Immature natural killer cell (primary cell): ENCODE results near the gene GDF15. TPM values are rescaled to one million over a fixed set of nuclear protein-coding genes. Genes with fewer than 3 reads are reported as not detected.
A peak's percentile ranks its signal among the peaks of the same experiment; 100 is the strongest.

Experiments used
- DNase-seq, 3 donors: peaks; one replicate each; pipeline ENCODE4 v3.0.0; 2022; ENCODE audit warnings: mixed read lengths in 1 of 3
- H3K27ac Mint-ChIP-seq, 6 donors: one replicate each; pipeline ENCODE4 v1.8.0; 2020; ENCODE audit warnings: mixed read lengths in 6 of 6, mild to moderate bottlenecking in 5 of 6, inconsistent platforms in 4 of 6, moderate library complexity in 3 of 6
- H3K27me3 Mint-ChIP-seq, 3 donors: one replicate each; pipeline ENCODE4 v1.8.0; 2020 to 2021; ENCODE audit warnings: low read depth in 3 of 3, mild to moderate bottlenecking in 3 of 3, mixed read lengths in 3 of 3, moderate library complexity in 3 of 3, inconsistent platforms in 1 of 3
- H3K36me3 Mint-ChIP-seq, 3 donors: one replicate each; pipeline ENCODE4 v1.8.0; 2020; ENCODE audit warnings: mixed read lengths in 3 of 3, inconsistent platforms in 2 of 3, mild to moderate bottlenecking in 2 of 3
- H3K4me1 Mint-ChIP-seq, 2 donors: one replicate each; pipeline ENCODE4 v1.8.0; 2020; ENCODE audit warnings: inconsistent platforms in 2 of 2, mild to moderate bottlenecking in 2 of 2, mixed read lengths in 2 of 2, moderate library complexity in 1 of 2
- H3K4me3 Mint-ChIP-seq, 5 donors: one replicate each; pipeline ENCODE4 v1.8.0; 2020; ENCODE audit warnings: mild to moderate bottlenecking in 5 of 5, mixed read lengths in 5 of 5, inconsistent platforms in 3 of 5, moderate library complexity in 3 of 5
- H3K9me3 Mint-ChIP-seq, 6 donors: one replicate each; pipeline ENCODE4 v1.8.0; 2020; ENCODE audit warnings: mild to moderate bottlenecking in 6 of 6, mixed read lengths in 6 of 6, inconsistent platforms in 4 of 6, moderate library complexity in 3 of 6
- polyA plus RNA-seq, 3 donors: library from polyadenylated mRNA; unstranded; fragments of 300-500 nt; fragmentation: Illumina TruSeq; gene quantifications; one replicate each; pipeline ENCODE4 v1.2.3, GENCODE V29; 2021

The GDF15 gene
- polyA plus RNA-seq, 3 donors from 2014 or later: not detected

DNA sequence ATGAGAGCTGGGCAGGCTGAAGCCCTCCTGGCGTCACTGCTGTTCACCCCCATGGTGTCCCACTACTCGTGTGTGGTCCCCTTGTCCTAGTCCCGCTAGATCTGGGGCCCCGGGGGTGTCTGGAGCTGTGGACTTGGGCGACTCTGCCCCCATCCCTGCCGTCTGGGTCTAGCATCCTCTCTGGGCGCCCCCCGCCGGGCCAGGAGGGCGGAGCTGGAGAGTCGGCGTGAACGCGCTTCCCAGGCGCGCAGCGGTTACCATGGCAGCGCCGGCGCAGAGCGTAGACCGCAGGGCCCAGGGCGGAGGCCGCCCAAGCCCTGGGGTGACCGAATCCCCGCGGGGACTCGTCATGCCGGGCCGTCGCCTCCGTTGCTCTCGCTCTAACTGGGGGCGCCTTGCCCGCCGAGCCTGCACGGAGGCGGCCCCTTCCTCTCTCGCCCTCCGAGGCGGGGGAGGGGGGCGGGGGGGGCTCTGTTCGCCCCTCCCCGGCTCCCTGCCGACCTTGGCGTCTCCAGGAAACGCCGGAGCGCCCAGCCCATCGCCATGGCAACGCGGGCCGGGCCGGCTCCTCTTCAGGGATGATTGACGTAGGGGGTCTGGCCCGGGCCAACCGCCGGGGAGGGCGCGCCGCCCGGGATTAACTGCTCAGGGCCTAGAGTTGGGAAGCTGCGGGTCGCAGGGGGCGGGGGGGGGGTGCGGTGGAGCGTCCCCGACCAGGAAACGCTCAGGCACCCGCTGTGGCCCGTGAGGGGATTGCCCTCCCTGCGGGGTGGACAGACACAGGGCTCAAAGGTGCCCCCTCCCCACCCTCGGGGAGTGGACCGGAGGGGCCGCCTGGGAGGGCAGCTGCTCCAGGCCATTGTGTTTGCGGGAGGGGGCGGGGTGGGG, 43.1 kb downstream of the GDF15 start:
- Mint-ChIP-seq H3K4me1 (peaks cover 23 to 34% of the 10 kb centered on the region in 2 donors), H3K4me3 (peak overlapping the region; percentile 35 to 72 (median 54)), H3K9me3 (no peaks in the 10 kb centered on the region), H3K36me3 (no peaks in the 10 kb centered on the region), H3K27ac (peak overlapping the region; percentile 74 to 96 (median 86)), H3K27me3 (peaks cover 4 to 13% (median 4%) of the 10 kb centered on the region in 3 donors)
- peak; percentile 96 for DNase-seq

DNA sequence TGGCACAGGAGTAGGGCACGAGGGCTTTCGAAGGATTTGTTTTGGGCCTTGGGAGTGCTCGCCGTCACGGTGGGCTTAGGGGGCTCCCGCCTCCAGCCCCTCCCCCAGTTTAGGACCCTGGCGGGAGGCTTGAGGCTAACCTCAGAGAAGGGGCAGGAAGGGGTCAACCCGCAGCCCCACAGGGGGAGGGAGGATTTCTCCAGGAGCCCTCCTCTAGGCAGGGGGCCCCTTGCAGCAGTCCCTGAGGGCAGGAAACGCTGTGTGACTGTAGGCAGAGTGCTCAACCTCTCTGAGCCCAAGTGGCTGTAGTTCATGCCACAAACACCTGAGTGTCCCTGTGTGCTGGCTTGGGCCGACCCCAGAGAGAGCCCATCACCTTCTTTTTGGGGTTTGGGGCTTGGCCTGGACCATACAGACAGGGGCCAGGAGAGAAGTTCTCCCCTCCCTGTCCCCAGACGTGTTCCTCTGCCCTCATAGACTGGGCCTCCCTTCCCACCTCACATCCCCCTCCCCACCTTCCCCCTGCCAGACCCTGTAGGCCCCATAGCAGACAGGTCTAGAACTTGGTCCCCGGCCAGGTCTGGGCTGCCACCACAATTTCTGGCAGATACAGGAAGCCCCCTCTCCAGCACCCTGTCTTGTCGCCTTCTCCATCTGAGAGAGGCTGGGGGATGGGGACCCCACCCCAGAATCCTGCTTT, 43.9 kb downstream of the GDF15 start:
- H3K4me1 Mint-ChIP-seq: peaks cover 21 to 36% of the 10 kb centered on the region in 2 donors
- peaks cover 4 to 13% (median 4%) of the 10 kb centered on the region in 3 donors for H3K27me3 Mint-ChIP-seq
- no peak for DNase-seq
- peak overlapping the region; percentile 52 to 77 (median 64) for H3K4me3 Mint-ChIP-seq
- no peaks in the 10 kb centered on the region for H3K36me3 Mint-ChIP-seq
- peak overlapping the region; percentile 81 to 92 (median 86) for H3K27ac Mint-ChIP-seq
- no peaks in the 10 kb centered on the region for H3K9me3 Mint-ChIP-seq

DNA sequence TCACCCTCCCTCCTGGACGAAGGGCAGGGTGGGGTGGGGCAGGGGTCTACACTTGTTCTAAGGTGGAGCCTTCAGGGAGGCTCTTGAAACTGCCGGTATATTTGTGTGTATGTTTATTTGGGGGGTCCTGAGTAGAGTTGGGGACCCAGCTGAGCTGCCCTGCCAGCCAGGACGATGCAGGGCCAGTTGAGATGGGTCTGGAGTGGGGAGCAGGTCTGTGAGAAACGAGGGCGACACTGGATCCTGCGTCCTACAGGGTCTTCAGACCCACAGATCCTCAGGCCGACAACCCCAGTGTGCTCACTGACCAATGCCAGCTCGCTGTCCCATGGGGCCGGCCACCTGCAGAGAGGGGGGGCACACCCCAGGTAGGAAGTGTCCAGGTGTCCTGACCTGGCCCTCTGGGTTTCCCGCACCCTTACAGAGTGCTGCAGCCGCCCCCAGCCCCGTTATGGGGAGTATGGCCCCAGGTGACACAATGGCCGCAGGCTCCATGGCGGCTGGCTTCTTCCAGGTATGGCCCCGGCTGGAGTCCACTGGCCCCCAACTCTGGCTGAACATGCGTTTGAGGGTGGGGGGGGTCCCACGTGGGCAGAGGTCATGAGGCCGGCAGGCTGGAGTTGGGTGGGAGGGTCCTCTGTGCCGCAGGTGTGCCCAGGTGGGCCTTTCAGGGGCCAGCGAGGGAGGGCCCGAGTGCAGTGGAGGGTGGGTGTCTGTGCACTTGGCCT, 44.6 kb downstream of the GDF15 start:
- Mint-ChIP-seq H3K36me3 (no peaks in the 10 kb centered on the region), H3K9me3 (no peaks in the 10 kb centered on the region), H3K27me3 (peaks cover 4 to 16% (median 4%) of the 10 kb centered on the region in 3 donors), H3K27ac (peak overlapping the region; percentile 76 to 90 (median 82)), H3K4me3 (peak overlapping the region in 3 of 5 donors; percentile 43 to 54 (median 46)), H3K4me1 (peaks cover 16 to 32% of the 10 kb centered on the region in 2 donors)
- DNase-seq: no peak

DNA sequence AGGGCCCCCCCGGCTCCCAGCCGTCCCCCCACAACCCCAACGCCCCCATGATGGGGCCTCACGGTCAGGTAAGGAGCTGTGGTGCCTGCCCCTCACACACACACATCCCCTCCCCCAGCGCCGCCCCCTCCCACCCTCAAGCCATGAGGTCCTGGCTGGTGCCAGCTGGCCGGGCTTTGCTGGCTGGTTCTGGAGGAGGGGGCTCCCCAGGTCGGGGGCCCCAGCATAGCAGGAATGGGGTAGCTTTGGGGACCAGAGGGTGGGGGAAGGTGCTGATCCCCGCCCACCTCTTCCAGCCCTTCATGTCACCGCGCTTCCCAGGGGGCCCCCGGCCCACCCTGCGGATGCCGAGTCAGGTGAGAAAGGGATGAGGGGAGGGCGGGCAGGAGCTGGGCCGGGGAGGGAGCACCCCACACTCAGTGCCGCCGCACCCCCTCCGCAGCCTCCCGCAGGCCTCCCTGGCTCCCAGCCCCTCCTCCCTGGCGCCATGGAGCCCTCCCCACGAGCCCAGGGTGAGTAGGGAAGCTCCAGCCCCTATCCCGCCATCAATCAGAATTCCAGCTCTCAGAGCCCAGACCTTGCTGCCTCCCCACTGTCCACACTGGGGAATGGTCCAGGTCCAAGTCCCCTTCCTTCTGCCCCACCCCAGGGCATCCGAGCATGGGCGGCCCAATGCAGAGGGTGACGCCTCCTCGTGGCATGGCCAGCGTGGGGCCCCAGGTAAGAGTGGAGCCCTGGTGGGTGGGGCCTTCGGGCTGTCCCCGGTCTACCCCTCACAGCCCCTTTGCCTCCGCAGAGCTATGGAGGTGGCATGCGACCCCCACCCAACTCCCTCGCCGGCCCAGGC, 45.6 kb downstream of the GDF15 start:
- Mint-ChIP-seq H3K4me3 (peak overlapping the region in 1 of 5 donors; percentile 51), H3K27ac (no peak overlapping the region), H3K36me3 (no peaks in the 10 kb centered on the region)

DNA sequence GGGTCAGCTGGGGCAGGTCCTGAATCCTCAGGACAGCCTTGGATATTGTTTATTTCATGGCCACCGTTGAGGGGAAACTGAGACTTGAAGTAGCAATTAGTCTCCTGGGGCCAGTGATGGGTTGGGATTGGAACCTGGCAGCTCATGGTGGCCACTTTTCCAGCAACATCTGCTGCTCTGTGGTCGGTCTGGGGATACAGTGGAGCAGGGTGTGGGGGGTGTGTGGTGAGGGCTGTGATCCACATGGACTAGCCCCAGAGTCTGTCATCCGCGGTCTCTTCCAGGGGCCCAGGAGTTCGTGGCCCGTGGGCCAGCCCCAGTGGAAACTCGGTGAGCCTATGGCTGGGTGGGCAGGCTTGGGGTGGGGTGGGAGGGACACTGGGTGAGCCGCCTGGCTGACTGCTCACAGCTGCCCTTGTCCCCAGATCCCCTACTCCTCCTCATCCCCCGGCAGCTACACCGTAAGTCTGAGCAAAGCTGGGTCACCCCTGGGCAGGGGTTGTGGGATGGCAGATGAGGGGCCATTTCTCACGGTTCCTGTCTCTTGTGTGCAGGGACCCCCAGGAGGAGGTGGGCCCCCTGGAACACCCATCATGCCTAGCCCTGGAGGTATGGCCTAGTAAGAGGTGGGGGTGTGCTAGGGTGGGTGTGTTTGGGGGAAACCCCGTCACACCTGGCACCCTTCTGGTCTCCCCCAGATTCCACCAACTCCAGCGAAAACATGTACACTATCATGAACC, 46.5 kb downstream of the GDF15 start:
- H3K4me3 Mint-ChIP-seq: peak overlapping the region; percentile 27 to 51 (median 30)
- peaks cover 17 to 38% of the 10 kb centered on the region in 2 donors for H3K4me1 Mint-ChIP-seq
- no peak for DNase-seq
- H3K27ac Mint-ChIP-seq: no peak overlapping the region
- H3K9me3 Mint-ChIP-seq: no peaks in the 10 kb centered on the region
- no peaks in the 10 kb centered on the region for H3K36me3 Mint-ChIP-seq
- H3K27me3 Mint-ChIP-seq: peaks cover 3 to 21% (median 4%) of the 10 kb centered on the region in 3 donors

More for the DNA sequence above, 45.6 kb downstream of the GDF15 start:
- H3K27me3 Mint-ChIP-seq: peaks cover 0 to 19% (median 4%) of the 10 kb centered on the region in 3 donors
- DNase-seq: no peak
- H3K9me3 Mint-ChIP-seq: no peaks in the 10 kb centered on the region
- peaks cover 17 to 35% of the 10 kb centered on the region in 2 donors for H3K4me1 Mint-ChIP-seq

DNA sequence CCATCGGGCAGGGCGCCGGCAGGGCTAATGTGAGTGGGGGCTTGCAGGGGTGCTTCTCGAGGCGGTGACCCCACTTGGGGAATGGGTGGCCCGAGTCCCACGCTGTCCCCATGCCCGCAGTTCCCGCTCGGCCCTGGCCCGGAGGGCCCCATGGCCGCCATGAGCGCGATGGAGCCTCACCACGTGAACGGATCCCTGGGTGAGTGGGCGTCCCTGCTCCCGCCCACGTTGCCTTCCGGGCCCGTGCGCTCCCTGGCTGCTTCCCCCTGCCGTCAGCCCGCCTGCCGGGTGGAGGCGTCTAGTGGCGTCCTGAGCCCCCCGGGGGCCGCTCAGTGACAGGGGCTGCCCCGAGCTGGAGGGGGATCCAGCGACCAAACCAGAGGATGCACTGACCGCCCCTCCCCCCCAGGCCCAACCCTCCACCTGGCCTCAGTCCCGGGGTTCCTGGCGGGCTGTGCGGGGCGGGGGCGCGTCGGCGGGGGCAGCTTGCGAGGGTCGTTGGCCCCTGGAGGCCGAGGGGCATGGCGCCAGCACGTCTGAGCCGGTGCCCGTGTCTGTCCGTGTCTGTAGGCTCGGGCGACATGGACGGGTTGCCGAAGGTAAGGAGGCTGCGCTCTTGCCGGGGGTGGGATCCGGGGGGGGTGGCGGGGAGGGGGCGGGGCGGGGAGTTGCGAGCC, 47.2 kb downstream of the GDF15 start:
- no peak for DNase-seq
- Mint-ChIP-seq H3K27me3 (peaks cover 3 to 20% (median 6%) of the 10 kb centered on the region in 3 donors), H3K4me1 (peaks cover 17 to 38% of the 10 kb centered on the region in 2 donors), H3K4me3 (peak overlapping the region; percentile 27 to 48 (median 30)), H3K9me3 (no peaks in the 10 kb centered on the region), H3K27ac (no peak overlapping the region), H3K36me3 (no peaks in the 10 kb centered on the region)

DNA sequence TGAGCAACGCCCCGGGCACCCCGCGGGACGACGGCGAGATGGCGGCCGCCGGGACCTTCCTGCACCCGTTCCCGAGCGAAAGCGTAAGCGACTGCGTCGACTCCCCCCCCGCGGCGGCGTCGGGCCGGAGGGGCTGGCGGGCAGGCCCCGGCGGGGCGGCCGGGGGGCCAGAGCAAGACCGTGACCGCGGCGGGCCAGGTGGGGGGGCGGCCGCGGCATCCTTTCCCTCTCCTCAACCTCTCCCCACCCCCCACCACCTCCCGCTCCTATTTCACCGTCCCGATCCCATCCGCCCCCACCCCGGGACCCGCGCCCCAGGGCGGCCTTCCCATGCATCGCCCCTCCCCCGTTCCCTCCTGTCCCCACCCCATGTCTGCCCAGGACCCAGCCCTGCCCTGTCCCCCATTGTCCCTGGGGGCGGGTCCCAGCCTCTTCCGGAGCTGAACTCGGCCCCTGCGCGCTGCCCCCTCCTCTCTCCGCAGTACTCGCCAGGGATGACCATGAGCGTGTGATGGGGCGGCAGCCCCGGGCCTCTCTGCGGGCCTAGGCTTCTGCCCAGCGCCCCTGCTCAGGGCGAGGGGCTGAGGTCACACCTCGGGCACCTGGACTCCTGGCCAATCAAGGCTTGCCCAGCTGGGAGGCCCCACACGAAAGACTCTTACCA, 47.9 kb downstream of the GDF15 start:
- H3K9me3 Mint-ChIP-seq: no peaks in the 10 kb centered on the region
- no peak overlapping the region for H3K27ac Mint-ChIP-seq
- H3K27me3 Mint-ChIP-seq: peaks cover 3 to 17% (median 6%) of the 10 kb centered on the region in 3 donors
- H3K36me3 Mint-ChIP-seq: no peaks in the 10 kb centered on the region
- no peak for DNase-seq
- peaks cover 17 to 36% of the 10 kb centered on the region in 2 donors for H3K4me1 Mint-ChIP-seq
- peak overlapping the region in 3 of 5 donors; percentile 40 to 53 (median 53) for H3K4me3 Mint-ChIP-seq

DNA sequence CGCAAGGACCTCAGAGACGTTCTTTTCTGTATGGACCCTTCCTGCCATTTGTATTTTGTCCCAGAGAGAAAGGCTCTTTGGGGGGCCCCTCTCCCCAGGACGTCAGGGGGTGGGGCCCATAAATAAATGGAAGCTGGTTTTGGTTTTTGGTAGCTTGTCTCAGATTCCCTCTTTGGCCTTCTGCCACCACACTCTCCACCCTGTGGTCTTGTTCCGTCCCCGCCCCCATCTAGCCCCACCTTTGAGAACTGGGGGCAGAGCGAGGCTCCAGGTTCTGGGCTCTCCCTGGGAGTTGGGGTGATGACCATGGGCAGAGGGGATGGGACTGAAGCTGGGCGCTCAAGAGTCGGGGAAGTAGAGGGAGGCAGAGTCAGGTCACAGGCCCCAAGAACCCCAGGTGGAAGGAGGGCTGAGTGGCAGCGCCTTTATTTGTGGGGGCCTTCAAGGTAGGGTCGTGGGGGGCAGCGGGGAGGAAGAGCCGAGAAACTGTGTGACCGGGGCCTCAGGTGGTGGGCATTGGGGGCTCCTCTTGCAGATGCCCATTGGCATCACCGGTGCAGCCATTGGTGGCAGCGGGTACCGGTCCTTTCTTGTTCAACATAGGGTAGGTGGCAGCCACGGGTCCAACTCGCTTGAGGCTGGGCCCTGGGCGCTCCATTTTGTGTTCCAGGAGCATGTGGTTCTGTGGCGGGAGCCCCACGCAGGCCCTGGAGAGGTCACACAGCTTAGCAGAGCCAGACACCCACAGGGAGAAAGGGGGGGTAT, 48.6 kb downstream of the GDF15 start:
- peaks cover 3 to 16% (median 5%) of the 10 kb centered on the region in 3 donors for H3K27me3 Mint-ChIP-seq
- H3K27ac Mint-ChIP-seq: peak overlapping the region in 2 of 6 donors; percentile 70 to 71
- DNase-seq: no peak
- peaks cover 17 to 39% of the 10 kb centered on the region in 2 donors for H3K4me1 Mint-ChIP-seq
- H3K4me3 Mint-ChIP-seq: peak overlapping the region in 4 of 5 donors; percentile 35 to 53 (median 46)
- H3K9me3 Mint-ChIP-seq: no peaks in the 10 kb centered on the region
- H3K36me3 Mint-ChIP-seq: no peaks in the 10 kb centered on the region

DNA sequence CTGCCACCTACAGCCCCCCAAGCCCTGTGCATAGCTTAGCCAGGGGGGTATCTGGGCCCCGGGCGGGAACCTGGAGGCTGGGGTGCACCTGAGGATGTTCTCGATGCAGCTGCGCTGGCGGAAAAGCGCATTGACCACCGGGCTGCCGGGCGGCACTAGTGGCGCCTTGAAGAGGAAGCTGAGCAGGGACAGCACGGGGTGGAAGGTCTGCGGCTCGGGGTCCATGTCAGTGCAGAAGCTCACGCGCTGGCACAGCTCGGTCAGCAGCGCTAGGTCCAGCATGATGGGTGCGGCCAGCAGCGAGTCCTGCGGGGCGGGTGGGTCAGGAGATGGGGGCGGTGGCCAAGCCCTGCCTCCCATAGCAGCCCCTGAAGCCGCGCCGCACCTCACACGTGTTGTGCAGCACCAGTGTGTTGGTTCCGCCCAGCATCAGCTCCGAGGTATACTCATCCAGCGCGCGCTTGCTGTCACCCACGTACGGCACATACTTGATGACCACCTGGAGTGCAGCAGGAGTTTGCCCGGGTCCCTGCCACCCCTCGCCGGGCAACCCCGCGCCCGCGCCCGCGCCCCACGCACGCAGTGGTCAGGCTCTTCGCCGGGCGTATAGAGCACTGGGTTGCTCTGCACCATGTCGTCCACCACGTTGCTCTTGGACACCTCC, 49.4 kb downstream of the GDF15 start:
- Mint-ChIP-seq H3K4me3 (peak overlapping the region in 2 of 5 donors; percentile 18 to 65), H3K36me3 (no peaks in the 10 kb centered on the region), H3K27me3 (peaks cover 4 to 14% (median 7%) of the 10 kb centered on the region in 3 donors), H3K4me1 (peaks cover 13 to 35% of the 10 kb centered on the region in 2 donors), H3K9me3 (no peaks in the 10 kb centered on the region), H3K27ac (no peak overlapping the region)
- DNase-seq: no peak

DNA sequence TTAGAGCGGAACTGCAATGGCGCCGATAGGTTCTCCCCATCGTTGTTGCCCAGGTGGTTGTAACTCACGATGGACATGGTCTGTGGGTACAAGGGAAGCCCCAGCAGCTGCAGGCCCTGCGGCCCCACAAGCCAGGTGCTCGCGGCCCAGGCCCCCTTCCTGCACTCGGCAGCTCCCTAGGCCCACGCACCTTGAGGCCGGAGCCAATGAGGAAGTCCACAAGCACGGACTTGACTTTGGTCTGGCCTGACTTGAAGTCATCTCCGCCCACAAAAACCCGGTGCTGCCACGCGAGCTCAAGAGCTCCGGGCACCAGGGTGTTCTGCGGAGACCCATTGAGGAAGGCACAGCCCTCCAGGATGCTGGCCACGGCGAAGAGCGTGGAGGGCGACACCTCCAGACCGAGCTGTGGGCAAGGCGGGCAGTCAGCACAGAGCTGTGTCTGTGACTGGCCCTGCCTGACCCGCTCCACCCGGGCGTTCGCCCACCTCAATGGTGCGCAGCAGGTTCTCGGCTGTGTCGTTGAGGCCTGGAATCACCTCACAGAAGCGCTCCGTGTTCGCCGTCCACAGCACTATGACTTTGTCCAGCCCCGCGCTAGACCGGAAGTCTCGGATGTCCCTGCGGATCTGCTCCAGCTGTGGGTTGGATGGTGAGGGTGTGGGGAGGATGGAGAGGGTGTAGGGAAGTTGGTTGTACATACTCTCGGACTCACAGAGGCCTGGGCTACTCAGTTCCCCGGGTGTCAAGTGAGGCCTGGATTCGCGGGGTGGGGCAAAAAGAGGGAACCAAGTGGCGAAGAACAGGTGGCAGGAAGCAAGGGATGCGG, 50.1 kb downstream of the GDF15 start:
- Mint-ChIP-seq H3K9me3 (no peaks in the 10 kb centered on the region), H3K36me3 (no peaks in the 10 kb centered on the region), H3K4me1 (peaks cover 17 to 36% of the 10 kb centered on the region in 2 donors), H3K27ac (peak overlapping the region in 2 of 6 donors; percentile 23 to 31), H3K4me3 (peak overlapping the region; percentile 63 to 74 (median 70)), H3K27me3 (peaks cover 4 to 20% (median 14%) of the 10 kb centered on the region in 3 donors)
- no peak for DNase-seq
